Tibial artery (tissue), 4 donors: Measurements from ENCODE around the gene PTX4.

ENCODE experiments used
- DNase-seq, 2 donors: peaks; one replicate each; pipeline ENCODE4 v3.0.0-alpha.2; 2019
- H3K27ac ChIP-seq, 2 donors: fragments of 200-600 bp; sonication (generic) in 1 of 2; 1 replicate in 1 of 2; 2 replicates in 1 of 2; pipeline ENCODE4 v1.5.1; 2018 to 2019; ENCODE audit warnings: mild to moderate bottlenecking in 1 of 2
- H3K27me3 ChIP-seq, 2 donors: fragments of 200-600 bp; sonication (generic) in 1 of 2; one replicate each; pipeline versions ENCODE4 v1.5.1 to v1.6.0; 2016 to 2019
- H3K36me3 ChIP-seq, 3 donors: fragments of 200-600 bp; sonication (generic) in 2 of 3; one replicate each; pipeline ENCODE4 v1.5.1; 2016 to 2019; ENCODE audit warnings: mild to moderate bottlenecking in 2 of 3
- H3K4me1 ChIP-seq, 4 donors: fragments of 200-600 bp; sonication (generic) in 2 of 4; 1 replicate in 3 of 4; 2 replicates in 1 of 4; pipeline ENCODE4 v1.5.1; 2016 to 2019
- H3K4me3 ChIP-seq, 2 donors: fragments of 200-600 bp; sonication (generic) in 1 of 2; 1 replicate in 1 of 2; 2 replicates in 1 of 2; pipeline ENCODE4 v1.5.1; 2018 to 2019; ENCODE audit warnings: mild to moderate bottlenecking in 2 of 2
- H3K9me3 ChIP-seq, 3 donors: fragments of 200-600 bp; sonication (generic) in 1 of 3; one replicate each; pipeline ENCODE4 v1.5.1; 2016 to 2019
- intact Hi-C: fragments of 100-400 bp; cut with DNase I; formaldehyde crosslinking; loops from one replicate; pipeline ENCODE4 v1.15.0; 2023; ENCODE audit warnings: low total_unique reads
- TF ChIP-seq, protein P1 (sequence below), 2 experiments: fragments of 200-600 bp in 1 of 2; fragments of 450-650 bp in 1 of 2; IDR thresholded peaks; one replicate each; pipeline ENCODE4 v1.5.1; 2017 to 2019; ENCODE audit warnings: antibody characterized with exemption in 2 of 2, mild to moderate bottlenecking in 1 of 2, moderate library complexity in 1 of 2

Gene PTX4

DNA sequence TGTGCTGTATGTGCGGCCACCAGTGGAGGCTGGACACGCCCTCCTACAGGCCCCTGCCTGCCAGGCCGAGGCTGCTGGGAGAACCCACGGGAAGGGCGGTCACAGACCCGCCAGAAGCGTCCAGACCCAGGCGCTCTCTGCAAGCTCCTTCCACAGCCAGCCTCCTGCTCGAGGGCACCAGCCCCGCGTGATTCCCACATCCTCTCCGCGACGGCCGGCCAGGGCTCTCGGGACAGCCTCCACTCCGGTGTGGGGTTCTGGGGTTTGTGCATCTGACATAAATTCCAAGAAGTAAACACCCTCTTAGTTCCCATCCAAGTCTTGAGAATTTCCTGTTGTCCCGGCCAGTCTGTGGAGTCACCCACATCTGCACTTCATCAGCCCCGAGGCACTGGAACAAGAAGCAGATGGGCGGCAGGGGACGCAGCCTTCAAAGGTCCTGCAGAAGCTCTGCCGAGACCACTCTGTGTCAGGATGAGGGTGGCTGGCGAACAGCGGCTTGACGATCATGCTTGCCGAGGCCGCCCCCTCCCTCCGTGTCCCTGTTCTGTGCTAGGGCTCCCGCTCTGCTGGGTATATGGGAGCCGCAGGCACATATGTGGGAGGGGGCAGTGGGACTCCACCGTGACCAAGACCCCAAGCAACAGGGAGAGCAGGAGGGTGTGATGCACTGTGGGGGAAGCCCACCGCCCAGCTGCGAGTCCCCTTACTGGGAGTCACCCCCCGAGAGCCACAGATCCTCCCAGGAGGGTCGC lies 42.3 kb upstream of the PTX4 start:
- TF ChIP-seq, protein P1, sequence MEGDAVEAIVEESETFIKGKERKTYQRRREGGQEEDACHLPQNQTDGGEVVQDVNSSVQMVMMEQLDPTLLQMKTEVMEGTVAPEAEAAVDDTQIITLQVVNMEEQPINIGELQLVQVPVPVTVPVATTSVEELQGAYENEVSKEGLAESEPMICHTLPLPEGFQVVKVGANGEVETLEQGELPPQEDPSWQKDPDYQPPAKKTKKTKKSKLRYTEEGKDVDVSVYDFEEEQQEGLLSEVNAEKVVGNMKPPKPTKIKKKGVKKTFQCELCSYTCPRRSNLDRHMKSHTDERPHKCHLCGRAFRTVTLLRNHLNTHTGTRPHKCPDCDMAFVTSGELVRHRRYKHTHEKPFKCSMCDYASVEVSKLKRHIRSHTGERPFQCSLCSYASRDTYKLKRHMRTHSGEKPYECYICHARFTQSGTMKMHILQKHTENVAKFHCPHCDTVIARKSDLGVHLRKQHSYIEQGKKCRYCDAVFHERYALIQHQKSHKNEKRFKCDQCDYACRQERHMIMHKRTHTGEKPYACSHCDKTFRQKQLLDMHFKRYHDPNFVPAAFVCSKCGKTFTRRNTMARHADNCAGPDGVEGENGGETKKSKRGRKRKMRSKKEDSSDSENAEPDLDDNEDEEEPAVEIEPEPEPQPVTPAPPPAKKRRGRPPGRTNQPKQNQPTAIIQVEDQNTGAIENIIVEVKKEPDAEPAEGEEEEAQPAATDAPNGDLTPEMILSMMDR (IDR thresholded peaks at IDR 0.05): no peak
- Histone ChIP-seq H3K4me3 (no peak overlapping the region), H3K4me1 (peaks cover 0 to 55% (median 41%) of the 10 kb centered on the region in 4 donors), H3K27me3 (no peaks in the 10 kb centered on the region), H3K9me3 (no peaks in the 10 kb centered on the region), H3K27ac (peak overlapping the region; percentile 86 to 92), H3K36me3 (peaks cover 8 to 10% (median 10%) of the 10 kb centered on the region in 3 donors)
- intact Hi-C loops: no loop called here
- peak; percentile 74 to 83 for DNase-seq

DNA sequence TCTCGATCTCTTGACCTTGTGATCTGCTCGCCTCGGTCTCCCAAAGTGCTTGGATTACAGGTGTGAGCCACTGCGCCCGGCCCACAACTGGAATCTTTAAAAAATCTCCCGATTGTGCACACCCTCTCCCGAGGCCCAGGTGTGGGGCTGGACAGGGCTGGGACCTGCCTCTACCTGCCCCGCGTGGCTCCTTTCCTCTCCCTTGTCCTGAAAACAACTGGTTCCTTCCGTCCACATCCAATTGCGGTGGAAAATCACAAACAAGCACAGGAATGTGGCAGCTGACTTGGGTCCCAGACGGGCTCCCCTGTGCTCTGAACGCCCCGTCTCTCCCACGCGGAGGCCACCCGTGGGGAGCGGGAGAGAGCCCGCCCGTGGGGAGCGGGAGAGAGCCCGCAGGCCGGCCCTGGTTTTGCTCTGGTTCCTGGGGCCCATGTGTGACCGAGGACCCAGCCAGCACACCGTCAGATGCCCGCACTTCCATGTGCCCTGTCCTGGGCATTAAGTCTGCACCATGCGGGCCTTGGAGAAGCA lies 41.7 kb upstream of the PTX4 start:
- intact Hi-C loops: no loop called here
- TF ChIP-seq, protein P1 (IDR thresholded peaks at IDR 0.05): no peak
- no peak for DNase-seq
- Histone ChIP-seq H3K4me1 (peaks cover 0 to 48% (median 35%) of the 10 kb centered on the region in 4 donors), H3K4me3 (no peak overlapping the region), H3K36me3 (peaks cover 2 to 4% (median 3%) of the 10 kb centered on the region in 3 donors), H3K27me3 (no peaks in the 10 kb centered on the region), H3K27ac (peak overlapping the region; percentile 86 to 92), H3K9me3 (no peaks in the 10 kb centered on the region)

DNA sequence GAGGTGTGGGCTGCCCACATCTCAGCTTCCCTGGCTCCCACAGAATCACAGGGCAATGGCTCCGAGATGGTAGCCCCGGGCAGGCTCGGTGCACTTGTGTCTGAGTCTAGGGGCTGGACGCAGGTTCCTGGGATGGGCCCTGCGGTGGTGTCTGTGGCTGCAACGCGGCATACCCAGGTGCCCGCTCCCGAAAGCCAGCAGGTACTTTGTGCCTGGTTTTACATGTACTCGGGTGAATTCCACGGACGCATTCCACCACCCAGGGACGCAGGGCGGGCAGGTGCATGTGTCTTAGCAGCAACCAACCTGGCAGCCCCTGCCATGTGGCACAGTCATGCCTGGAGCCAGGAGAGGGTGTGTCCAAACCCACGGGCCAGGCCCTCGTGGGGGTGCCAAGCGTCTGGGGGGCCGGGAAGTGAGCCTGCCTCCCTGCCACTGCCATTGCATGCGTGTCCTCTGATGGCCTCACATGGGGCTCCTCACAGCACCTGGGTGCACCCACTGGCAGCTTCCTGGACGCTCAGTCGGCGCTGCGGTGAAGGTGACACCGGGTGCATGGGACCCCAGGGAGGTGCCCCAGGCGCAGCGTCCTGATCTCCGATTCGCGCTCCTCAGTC lies 40.3 kb upstream of the PTX4 start:
- no peak overlapping the region for H3K27ac ChIP-seq
- peaks cover 0 to 14% (median 8%) of the 10 kb centered on the region in 3 donors for H3K36me3 ChIP-seq
- TF ChIP-seq, protein P1 (IDR thresholded peaks at IDR 0.05): no peak
- no peaks in the 10 kb centered on the region for H3K9me3 ChIP-seq
- DNase-seq: no peak
- intact Hi-C loops: no loop called here
- no peak overlapping the region for H3K4me3 ChIP-seq
- no peaks in the 10 kb centered on the region for H3K27me3 ChIP-seq
- peaks cover 0 to 35% (median 28%) of the 10 kb centered on the region in 4 donors for H3K4me1 ChIP-seq

DNA sequence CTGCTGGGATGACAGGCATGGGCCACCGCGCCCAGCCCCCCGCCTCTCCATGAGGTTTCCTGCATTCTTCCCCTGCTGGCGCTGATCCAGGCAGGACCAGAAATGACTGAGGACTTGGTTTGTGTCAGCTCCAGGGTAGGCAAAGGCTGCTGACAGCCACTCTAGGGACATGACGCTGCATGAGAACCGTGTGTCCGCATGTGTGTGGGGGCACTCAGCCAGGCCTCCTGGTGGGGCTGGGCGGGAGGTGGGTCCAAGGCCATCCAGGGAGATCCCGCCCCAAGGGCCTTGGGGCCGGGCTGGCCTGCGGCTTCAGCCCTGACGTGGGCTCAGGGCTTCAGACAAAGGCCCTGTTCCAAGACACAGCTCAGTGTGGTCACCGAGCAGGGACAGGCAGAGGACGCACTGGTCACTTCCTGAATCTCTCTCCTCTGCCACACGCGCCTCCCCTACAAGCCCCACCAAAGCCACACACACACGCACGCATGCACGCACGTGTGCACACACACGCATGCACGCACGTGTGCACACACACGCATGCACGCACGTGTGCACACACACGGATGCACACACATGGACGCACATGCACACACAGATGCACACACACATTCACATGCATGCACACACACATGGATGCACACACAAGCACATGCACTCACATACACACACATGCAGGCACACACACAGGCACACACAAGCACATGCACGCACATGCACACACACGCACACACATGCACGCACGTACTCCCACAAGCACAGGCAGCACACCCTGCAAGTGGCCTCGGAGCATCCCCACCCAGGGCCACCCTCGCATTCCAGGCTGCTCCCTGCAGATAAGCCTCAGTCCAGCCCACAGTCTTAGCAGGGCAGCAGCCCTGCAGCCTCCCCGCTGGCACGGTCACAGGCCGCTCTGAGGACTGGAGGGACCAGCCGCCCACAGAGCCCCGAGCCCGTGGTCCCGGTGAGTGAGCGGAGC lies 39.4 kb upstream of the PTX4 start:
- Histone ChIP-seq H3K4me3 (no peak overlapping the region), H3K4me1 (peaks cover 0 to 32% (median 23%) of the 10 kb centered on the region in 4 donors)

More for the DNA sequence above, 39.4 kb upstream of the PTX4 start:
- no peak for DNase-seq
- H3K36me3 ChIP-seq: peaks cover 5 to 23% (median 17%) of the 10 kb centered on the region in 3 donors
- no peak overlapping the region for H3K27ac ChIP-seq
- TF ChIP-seq, protein P1 (IDR thresholded peaks at IDR 0.05): no peak
- intact Hi-C loops: no loop called here
- no peaks in the 10 kb centered on the region for H3K9me3 ChIP-seq
- no peaks in the 10 kb centered on the region for H3K27me3 ChIP-seq
